Measurements from ENCODE around the gene PRG3.

The PRG3 gene

GRCh38 chr11:57380975-57381374 is at the start of gene PRG3:
Gene PRG3 (minus strand): TSS chr11:57381150. CDS start chr11:57380708, 442 bp downstream.
- TF ChIP-seq ZNF70 (CRISPR knock-in tag; IDR thresholded peaks at IDR 0.05) = no peak
- no peak for TF ChIP-seq SNAI2 (CRISPR knock-in tag; IDR thresholded peaks at IDR 0.05)
- TF ChIP-seq ZNF565 (CRISPR knock-in tag; conservative IDR thresholded peaks at IDR 0.05; ENCODE audit: low read depth) = no peak
- no peak for TF ChIP-seq ISL1 (CRISPR knock-in tag; IDR thresholded peaks at IDR 0.05)
- no peak for ATAC-seq

GRCh38 chr11:57429946-57430345 is 49.0 kb upstream of the PRG3 start:
- TF ChIP-seq ESRRG (CRISPR knock-in tag; IDR thresholded peaks at IDR 0.05) = no peak
- no peak for TF ChIP-seq RARB (CRISPR knock-in tag; IDR thresholded peaks at IDR 0.05)
- TF ChIP-seq TSHZ2 (CRISPR knock-in tag; IDR thresholded peaks at IDR 0.05) = no peak
- no peak for TF ChIP-seq SNAI2 (CRISPR knock-in tag; IDR thresholded peaks at IDR 0.05)
- no peak for TF ChIP-seq PATZ1 (CRISPR knock-in tag; IDR thresholded peaks at IDR 0.05; ENCODE audit: borderline replicate concordance)
- no peak for ATAC-seq

- ATAC-seq = no peak
- TF ChIP-seq SNAI2 (CRISPR knock-in tag; IDR thresholded peaks at IDR 0.05) = no peak
- no peak for TF ChIP-seq BACH2 (CRISPR knock-in tag; IDR thresholded peaks at IDR 0.05; ENCODE audit: borderline replicate concordance)
- TF ChIP-seq RARB (CRISPR knock-in tag; IDR thresholded peaks at IDR 0.05) = no peak
- no peak for TF ChIP-seq PPARA (CRISPR knock-in tag; IDR thresholded peaks at IDR 0.05; ENCODE audit: borderline replicate concordance)
- TF ChIP-seq POU6F1 (CRISPR knock-in tag; IDR thresholded peaks at IDR 0.05; ENCODE audit: borderline replicate concordance, low read depth) = no peak
- TF ChIP-seq CSDC2 (CRISPR knock-in tag; IDR thresholded peaks at IDR 0.05) = no peak
Observed at GRCh38 chr11:57428643-57429042, 47.7 kb upstream of the PRG3 start.

- TF ChIP-seq TCF4 (CRISPR knock-in tag; IDR thresholded peaks at IDR 0.05; ENCODE audit: borderline replicate concordance) (no peak), RARB (CRISPR knock-in tag; IDR thresholded peaks at IDR 0.05) (no peak), ARNTL (CRISPR knock-in tag; IDR thresholded peaks at IDR 0.05; ENCODE audit: borderline replicate concordance, low read depth) (no peak), ZNF70 (CRISPR knock-in tag; IDR thresholded peaks at IDR 0.05) (no peak), ISL1 (CRISPR knock-in tag; IDR thresholded peaks at IDR 0.05) (no peak), POU6F1 (CRISPR knock-in tag; IDR thresholded peaks at IDR 0.05; ENCODE audit: borderline replicate concordance, low read depth) (no peak), SNAI2 (CRISPR knock-in tag; IDR thresholded peaks at IDR 0.05) (no peak), TOX (CRISPR knock-in tag; IDR thresholded peaks at IDR 0.05; ENCODE audit: borderline replicate concordance) (no peak), ZC3H10 (CRISPR knock-in tag; IDR thresholded peaks at IDR 0.05) (no peak), ZFP3 (CRISPR knock-in tag; IDR thresholded peaks at IDR 0.05) (no peak), CSDC2 (CRISPR knock-in tag; IDR thresholded peaks at IDR 0.05) (no peak), BACH2 (CRISPR knock-in tag; IDR thresholded peaks at IDR 0.05; ENCODE audit: borderline replicate concordance) (no peak), TSHZ2 (CRISPR knock-in tag; IDR thresholded peaks at IDR 0.05) (no peak), ZFP30 (CRISPR knock-in tag; IDR thresholded peaks at IDR 0.05) (no peak), PATZ1 (CRISPR knock-in tag; IDR thresholded peaks at IDR 0.05; ENCODE audit: borderline replicate concordance) (no peak), CSRNP3 (CRISPR knock-in tag; IDR thresholded peaks at IDR 0.05) (no peak), ESRRG (CRISPR knock-in tag; IDR thresholded peaks at IDR 0.05) (no peak), PPARA (CRISPR knock-in tag; IDR thresholded peaks at IDR 0.05; ENCODE audit: borderline replicate concordance) (no peak), OSR1 (CRISPR knock-in tag; IDR thresholded peaks at IDR 0.05) (no peak)
- no peak for ATAC-seq
Observed at GRCh38 chr11:57427727-57428082, 46.8 kb upstream of the PRG3 start.

Data from SK-N-SH treated with all-trans-retinoic acid at 6 μM for 48 hours (cell line).